ENCODE measurements around the gene PPFIA1.

PPFIA1 gene

GRCh38 chr11:70299636-70300035, 29.1 kb downstream of the PPFIA1 start:
- DNase-seq, result no peak

DNA sequence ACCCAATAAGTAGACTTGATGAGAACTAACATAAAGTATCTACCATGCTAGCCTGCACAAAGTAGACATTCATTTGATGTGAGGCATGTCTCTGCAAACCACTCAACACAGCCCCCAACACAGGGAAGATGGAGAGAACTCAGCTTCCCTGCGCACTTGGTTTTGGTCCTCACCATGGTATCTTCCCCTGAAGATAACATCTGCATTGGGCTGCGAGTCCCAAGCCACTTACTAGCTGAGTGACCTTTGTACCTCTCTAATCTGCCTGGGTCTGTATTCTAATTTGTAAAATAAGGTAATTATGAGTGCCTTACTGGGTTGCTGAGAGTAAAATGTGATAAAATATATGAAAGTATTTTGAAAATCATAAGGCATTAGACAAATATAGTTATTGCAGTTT, 30.7 kb downstream of the PPFIA1 start:
- DNase-seq, result no peak

DNA sequence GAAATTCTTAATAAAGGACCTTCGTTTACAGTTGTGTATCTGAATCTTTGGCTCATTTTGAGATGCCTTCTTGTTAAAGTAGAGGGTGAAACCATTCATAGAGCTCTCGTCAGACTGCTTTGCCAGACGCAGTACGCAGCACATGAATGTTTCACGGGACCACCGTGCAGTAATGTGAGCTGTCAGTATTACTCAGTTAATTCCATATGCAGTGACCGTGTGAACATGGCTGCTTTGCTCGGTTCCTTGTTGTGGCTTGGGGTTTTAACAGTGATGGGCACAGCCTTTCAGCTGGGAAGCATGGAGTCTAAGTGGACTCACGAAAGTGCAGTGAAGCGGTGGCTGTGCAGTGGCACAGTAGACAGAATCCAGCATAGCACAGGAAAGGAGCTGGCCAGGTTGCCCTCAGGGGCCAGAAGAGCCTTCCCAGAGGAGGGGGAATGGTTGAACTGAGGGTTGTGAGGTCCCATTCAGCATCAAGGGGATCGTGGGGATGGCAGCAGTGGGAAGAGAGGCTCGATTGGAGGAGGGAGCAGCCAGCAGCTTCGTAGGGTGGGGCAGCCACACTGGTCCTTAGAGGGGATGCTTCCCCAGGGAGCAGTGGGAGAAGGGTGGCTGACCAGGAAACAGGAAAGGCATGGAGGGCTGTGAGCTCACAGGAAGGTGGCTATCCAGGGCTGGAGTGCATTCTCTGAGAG, 31.4 kb downstream of the PPFIA1 start:
- no peak for DNase-seq

DNA sequence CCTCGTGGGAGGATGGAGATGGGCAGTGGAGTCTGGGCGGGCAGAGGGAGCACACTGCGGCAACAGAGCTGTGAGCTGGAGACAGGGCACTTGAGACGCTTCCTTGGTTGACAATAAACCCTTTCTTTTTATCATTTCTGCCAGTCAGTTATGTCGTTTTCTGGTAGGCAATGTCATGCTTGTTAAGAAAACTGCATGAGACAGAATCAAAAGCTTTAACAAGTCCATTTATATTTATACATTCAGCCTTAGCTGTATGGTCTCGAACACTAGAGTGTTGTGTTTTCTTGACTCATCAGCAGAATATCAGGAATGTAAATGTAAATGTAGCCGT, 31.9 kb downstream of the PPFIA1 start:
- no peak for DNase-seq

GRCh38 chr11:70303070-70303469, 32.6 kb downstream of the PPFIA1 start:
- DNase-seq, result no peak

DNA sequence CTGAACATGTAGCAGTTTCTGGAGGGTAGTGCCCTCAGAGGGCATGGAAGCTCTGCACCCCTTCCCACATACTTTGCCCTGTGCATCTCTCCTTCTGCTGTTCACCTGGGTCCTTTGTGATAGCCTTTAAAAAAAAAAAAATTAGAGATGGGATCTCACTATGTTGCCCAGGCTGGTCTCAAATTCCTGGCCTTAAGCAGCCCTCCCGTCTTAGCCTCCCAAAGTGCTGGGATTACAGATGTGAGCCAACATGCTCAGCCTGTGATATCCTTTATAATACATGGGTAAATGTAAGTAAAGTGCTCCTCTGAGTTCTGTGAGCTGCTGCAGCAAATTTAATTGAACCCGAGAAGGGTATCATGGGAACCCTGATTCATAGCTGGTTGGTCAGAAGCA, 33.7 kb downstream of the PPFIA1 start:
- no peak for DNase-seq

DNA sequence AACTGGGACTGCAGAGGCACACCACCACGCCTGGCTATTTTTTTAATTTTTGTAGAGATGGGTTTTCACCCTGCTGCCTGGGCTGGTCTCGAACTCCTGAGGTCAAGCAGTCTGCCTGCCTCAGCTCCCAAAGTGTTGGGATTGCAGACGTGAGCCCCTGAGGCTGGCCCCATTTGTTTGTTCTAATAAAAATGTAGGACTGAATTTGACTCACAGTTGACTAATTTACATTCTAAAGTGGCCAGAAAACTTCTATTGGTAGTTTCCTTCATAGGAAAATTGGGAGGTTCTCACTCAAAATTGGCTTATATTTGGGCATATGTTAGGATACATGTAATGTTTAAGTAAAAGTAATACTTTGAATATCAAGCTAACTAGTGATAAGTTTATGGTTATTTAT, 35.0 kb downstream of the PPFIA1 start:
- DNase-seq, result no peak

GRCh38 chr11:70306586-70307033, 36.1 kb downstream of the PPFIA1 start:
- DNase-seq, result no peak

- DNase-seq, result no peak
These were observed 36.7 kb downstream of the PPFIA1 start for GRCh38 chr11:70307176-70307575.

- DNase-seq, result no peak
These were observed 41.1 kb downstream of the PPFIA1 start for GRCh38 chr11:70311616-70312015.

GRCh38 chr11:70312401-70313357, 42.2 kb downstream of the PPFIA1 start:
- DNase-seq, result no peak

- DNase-seq, result no peak
These were observed 43.5 kb downstream of the PPFIA1 start for GRCh38 chr11:70313945-70314344.

GRCh38 chr11:70314730-70315129, 44.2 kb downstream of the PPFIA1 start:
- no peak for DNase-seq

DNA sequence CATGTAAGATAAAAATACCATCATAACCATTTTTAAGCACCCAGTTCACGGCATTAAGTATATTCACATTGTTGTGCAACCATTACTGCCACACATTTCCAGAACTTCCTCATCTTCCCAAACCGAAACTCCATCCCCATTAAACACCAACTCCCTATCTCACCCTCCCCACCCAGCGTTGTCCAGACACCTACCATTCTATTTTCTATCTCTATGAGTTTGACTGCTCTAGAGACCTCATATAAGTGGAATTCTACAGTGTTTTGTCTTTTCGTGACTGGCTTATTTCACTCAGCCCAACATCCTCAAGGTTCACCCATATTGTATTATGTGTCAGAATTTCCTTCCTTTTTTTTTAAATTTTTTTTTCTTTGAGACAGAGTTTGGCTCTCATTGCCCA, 45.2 kb downstream of the PPFIA1 start:
- DNase-seq, result no peak

- no peak for DNase-seq
These were observed 47.3 kb downstream of the PPFIA1 start for GRCh38 chr11:70317581-70318305.

DNA sequence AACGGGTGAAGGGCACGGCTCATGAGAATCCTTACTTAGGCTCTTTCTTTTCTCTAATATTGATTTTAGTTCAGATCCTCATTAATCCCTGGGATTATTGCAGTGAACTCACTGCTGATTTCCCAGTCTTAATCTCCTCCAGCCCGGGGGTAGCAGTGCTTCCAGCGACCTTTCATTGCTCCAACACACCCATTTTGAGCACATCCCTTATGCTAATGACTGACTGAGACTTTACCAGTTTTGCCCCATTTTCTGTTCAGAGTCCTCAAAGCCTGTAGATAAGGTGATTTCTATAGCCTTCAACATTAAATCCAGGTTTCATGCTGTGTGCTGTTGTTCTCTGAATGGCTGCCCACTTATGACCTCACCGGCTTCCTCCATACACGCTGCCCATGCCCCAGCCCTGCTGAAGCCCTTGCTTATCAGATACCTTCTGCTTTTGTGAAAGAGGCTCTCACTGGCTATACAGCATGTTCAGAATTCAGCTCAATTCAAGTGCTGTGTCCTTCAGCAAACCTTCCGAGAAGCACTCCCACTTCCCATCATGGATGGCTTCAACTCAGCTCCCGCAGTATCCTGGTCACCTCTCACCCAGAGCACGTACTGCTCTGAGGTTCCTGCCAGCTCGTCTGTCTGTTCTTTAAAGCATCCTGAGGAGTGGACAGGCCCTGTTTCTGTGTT, 49.0 kb downstream of the PPFIA1 start:
- DNase-seq, result no peak

DNA sequence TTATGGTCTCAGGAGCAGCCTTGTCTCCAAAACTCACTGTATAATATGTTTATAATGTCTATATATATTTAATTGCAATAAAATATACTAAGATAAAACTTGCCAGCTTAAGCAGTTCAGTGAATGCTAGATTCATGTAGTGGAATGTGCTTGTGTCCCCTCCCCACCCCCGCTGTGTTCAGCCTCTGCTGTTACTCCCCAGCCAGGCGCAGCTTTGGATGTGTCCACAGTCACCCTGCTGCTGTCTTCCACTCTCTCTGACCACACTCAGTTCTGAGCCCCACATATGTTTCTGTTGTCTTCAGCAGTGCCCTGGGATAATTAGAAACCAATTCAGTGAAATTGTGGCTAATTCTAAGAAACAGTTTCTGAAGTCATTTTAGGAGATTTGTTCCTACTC, 52.2 kb downstream of the PPFIA1 start:
- DNase-seq, result no peak

DNA sequence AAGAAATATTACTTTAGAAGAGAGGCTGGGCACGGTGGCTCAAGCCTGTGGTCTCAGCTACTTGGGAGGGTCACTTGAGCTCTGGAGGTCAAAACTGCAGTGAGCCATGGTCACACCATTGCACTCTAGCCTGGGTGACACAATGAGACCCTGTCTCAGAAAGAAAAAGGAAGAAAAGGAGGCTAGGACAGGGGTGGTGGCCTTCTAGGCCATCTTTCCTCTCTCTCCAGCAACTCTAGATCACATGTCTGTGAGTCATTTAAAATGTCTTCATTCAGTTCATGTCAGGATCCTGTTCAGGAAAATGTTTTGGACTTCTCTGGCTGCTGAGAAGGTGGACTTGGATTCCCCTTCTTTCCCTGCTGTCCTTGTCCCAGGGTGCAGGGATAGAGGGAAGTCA, 53.3 kb downstream of the PPFIA1 start:
- DNase-seq, result no peak

- DNase-seq, result no peak
These were observed 54.1 kb downstream of the PPFIA1 start for GRCh38 chr11:70324376-70325115.

DNA sequence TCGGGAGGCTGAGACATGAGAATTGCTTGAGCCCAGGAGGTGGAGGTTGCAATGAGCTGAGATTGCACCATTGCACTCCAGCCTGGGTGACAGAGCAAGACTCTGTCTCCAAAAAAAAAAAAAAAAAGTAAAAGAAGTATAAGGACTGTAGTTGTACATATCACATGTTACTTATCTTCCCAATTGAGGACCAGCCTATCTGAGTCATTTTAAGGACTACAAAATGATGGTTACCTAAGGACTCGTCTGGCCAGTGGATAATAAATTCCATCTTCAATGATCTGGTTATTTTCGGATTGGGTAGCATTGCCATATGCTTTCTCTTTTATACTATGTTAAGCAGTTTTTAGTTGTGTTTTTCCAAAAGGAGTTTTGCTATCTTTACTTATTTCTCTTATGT, 55.3 kb downstream of the PPFIA1 start:
- no peak for DNase-seq

GRCh38 chr11:70326365-70326811, 55.9 kb downstream of the PPFIA1 start:
- DNase-seq, result no peak

GRCh38 chr11:70326833-70327232, 56.3 kb downstream of the PPFIA1 start:
- no peak for DNase-seq

Measured in activated CD4-positive, alpha-beta T cell treated with anti-CD3 and anti-CD28 coated beads for 1 hour (primary cell).